OCI-LY3 (cell line): ENCODE data around the gene MARCHF3.
A peak's percentile ranks its signal among the peaks of the same experiment; 100 is the strongest.

Experiments
- H2AFZ ChIP-seq: fragments of 200-600, 300-600 bp; shearing (Covaris generic); 2 replicates; pipeline ENCODE4 v1.6.0; 2014; ENCODE audit warnings: antibody characterized with exemption, low read depth, low read length
- H3K27ac ChIP-seq: fragments of 200-600, 300-600 bp; sonication (generic); 2 replicates; pipeline ENCODE4 v1.5.1; 2014; ENCODE audit warnings: mild to moderate bottlenecking, low read length, moderate library complexity, mixed read lengths
- H3K27me3 ChIP-seq: fragments of 200-600, 300-600 bp; sonication (generic); 2 replicates; pipeline ENCODE4 v1.6.1; 2014; ENCODE audit warnings: low read depth, low read length, mixed read lengths
- H3K36me3 ChIP-seq: fragments of 200-600, 300-600 bp; sonication (generic); replicated peaks from 2 replicates; pipeline ENCODE3; 2014; ENCODE audit warnings: low read depth, low read length, mixed read lengths
- H3K4me1 ChIP-seq: fragments of 300-600, 200-600 bp; sonication (generic); 2 replicates; pipeline ENCODE4 v1.6.1; 2014; ENCODE audit warnings: low read length, mixed read lengths
- H3K4me2 ChIP-seq: fragments of 200-600, 300-600 bp; sonication (generic); 2 replicates; pipeline ENCODE4 v1.6.1; 2014; ENCODE audit warnings: low read length, mixed read lengths
- H3K4me3 ChIP-seq: fragments of 300-600, 200-600 bp; sonication (generic); 2 replicates; pipeline ENCODE4 v1.5.1; 2014; ENCODE audit warnings: antibody characterized with exemption, mild to moderate bottlenecking, low read length, moderate library complexity
- H3K79me2 ChIP-seq: fragments of 300-600, 200-600 bp; shearing (Covaris generic); 2 replicates; pipeline ENCODE4 v1.6.1; 2014; ENCODE audit warnings: mild to moderate bottlenecking, low read length, mixed read lengths
- H3K9ac ChIP-seq: fragments of 300-600, 200-600 bp; shearing (Covaris generic); 2 replicates; pipeline ENCODE4 v1.6.0; 2014; ENCODE audit warnings: mild to moderate bottlenecking, low read length, moderate library complexity
- H3K9me3 ChIP-seq: fragments of 200-600, 300-600 bp; shearing (Covaris generic); 2 replicates; pipeline ENCODE4 v1.6.1; 2014; ENCODE audit warnings: low read length, mixed read lengths; ENCODE audit not compliant: insufficient read depth
- H4K20me1 ChIP-seq: fragments of 200-600, 300-600 bp; sonication (generic); 2 replicates; pipeline ENCODE4 v1.6.1; 2016; ENCODE audit warnings: low read length, mixed read lengths; ENCODE audit not compliant: insufficient read depth
- CTCF ChIP-seq: fragments of 200-600, 300-600 bp; sonication (generic); IDR thresholded peaks from 2 replicates; pipeline ENCODE4 v1.5.1; 2014; ENCODE audit warnings: antibody characterized with exemption, low read length, low read depth
- EZH2phosphoT487 ChIP-seq: fragments of 200-600 bp; shearing (Covaris generic); IDR thresholded peaks from 2 replicates; pipeline ENCODE4 v1.6.1; 2018; ENCODE audit warnings: antibody characterized with exemption, mixed run types, low read depth

MARCHF3 gene

GRCh38 chr5:126994485-126994884, 35.9 kb downstream of the MARCHF3 start:
- Histone ChIP-seq H3K27ac (no peak overlapping the region), H3K4me3 (no peak overlapping the region), H4K20me1 (no peaks in the 10 kb centered on the region), H3K9ac (no peak overlapping the region), H3K36me3 (no peaks in the 10 kb centered on the region), H3K4me1 (peaks cover 20% of the 10 kb centered on the region), H2AFZ (no peak overlapping the region), H3K9me3 (no peaks in the 10 kb centered on the region), H3K27me3 (no peaks in the 10 kb centered on the region), H3K4me2 (no peak overlapping the region), H3K79me2 (peaks cover 2% of the 10 kb centered on the region; the same call in 1 of the 2 replicates)
- TF ChIP-seq CTCF: no peak
- no peak for TF ChIP-seq EZH2phosphoT487

- Histone ChIP-seq H3K4me1 (peaks cover 35% of the 10 kb centered on the region), H3K9ac (peak overlapping the region; percentile 72)
- no peak for TF ChIP-seq EZH2phosphoT487
- no peak for TF ChIP-seq CTCF
These were observed 42.3 kb downstream of the MARCHF3 start for GRCh38 chr5:126988021-126988569.

GRCh38 chr5:126987271-126987899, 43.0 kb downstream of the MARCHF3 start:
- H3K9me3 ChIP-seq: no peaks in the 10 kb centered on the region
- H2AFZ ChIP-seq: no peak overlapping the region; the same call in 1 of the 2 replicates
- peaks cover 15% of the 10 kb centered on the region; the same call in 1 of the 2 replicates for H3K79me2 ChIP-seq
- peak overlapping the region; percentile 96 for H3K27ac ChIP-seq
- no peaks in the 10 kb centered on the region for H4K20me1 ChIP-seq
- H3K4me3 ChIP-seq: peak overlapping the region; percentile 67
- H3K27me3 ChIP-seq: no peaks in the 10 kb centered on the region
- H3K9ac ChIP-seq: peak overlapping the region; percentile 72
- H3K36me3 ChIP-seq: no peaks in the 10 kb centered on the region
- TF ChIP-seq EZH2phosphoT487: no peak
- no peak for TF ChIP-seq CTCF
- peak overlapping the region; percentile 61 for H3K4me2 ChIP-seq
- H3K4me1 ChIP-seq: peaks cover 35% of the 10 kb centered on the region

More at GRCh38 chr5:126988021-126988569, 42.3 kb downstream of the MARCHF3 start:
- H3K79me2 ChIP-seq: peaks cover 15% of the 10 kb centered on the region; the same call in 1 of the 2 replicates
- peak overlapping the region; percentile 61 for H3K4me2 ChIP-seq
- H2AFZ ChIP-seq: no peak overlapping the region; the same call in 1 of the 2 replicates
- peak overlapping the region; percentile 67 for H3K4me3 ChIP-seq
- H3K27me3 ChIP-seq: no peaks in the 10 kb centered on the region
- no peaks in the 10 kb centered on the region for H4K20me1 ChIP-seq
- peak overlapping the region; percentile 96 for H3K27ac ChIP-seq
- H3K36me3 ChIP-seq: no peaks in the 10 kb centered on the region
- no peaks in the 10 kb centered on the region for H3K9me3 ChIP-seq

- Histone ChIP-seq H2AFZ (no peak overlapping the region), H4K20me1 (no peaks in the 10 kb centered on the region), H3K4me1 (peaks cover 38% of the 10 kb centered on the region), H3K27ac (no peak overlapping the region), H3K79me2 (peaks cover 14% of the 10 kb centered on the region; the same call in 1 of the 2 replicates), H3K4me2 (no peak overlapping the region), H3K4me3 (no peak overlapping the region), H3K9ac (no peak overlapping the region), H3K36me3 (no peaks in the 10 kb centered on the region), H3K9me3 (no peaks in the 10 kb centered on the region), H3K27me3 (no peaks in the 10 kb centered on the region)
- TF ChIP-seq EZH2phosphoT487 (no peak), CTCF (no peak)
These were observed 45.7 kb downstream of the MARCHF3 start for GRCh38 chr5:126984632-126985031.
